H1 (cell line): ENCODE measurements around the gene SRSF7. TPM values are rescaled to one million over a fixed set of nuclear protein-coding genes. Genes with fewer than 3 reads are reported as not detected.

Source experiments
- CTCF ChIA-PET: fragments of 300-600 bp; sonication (Branson Sonifier 250); formaldehyde crosslinking; loops from one replicate; lab custom pipeline; 2021; ENCODE audit not compliant: partially characterized antibody; lab: Charles Lee
- POLR2A ChIA-PET: fragments of 300-600 bp; sonication (Branson Sonifier 250); formaldehyde crosslinking; loops from one replicate; lab custom pipeline; 2021; ENCODE audit warnings: inconsistent platforms; ENCODE audit not compliant: partially characterized antibody; lab: Charles Lee
- DNase-seq, 2 experiments: peaks; one replicate each; pipeline versions ENCODE4 v3.0.0 to v3.0.0-alpha.2; 2010 to 2022; ENCODE audit warnings: low spot score in 2 of 2, low read depth in 1 of 2, mixed read lengths in 1 of 2
- FAIRE-seq: peaks from 2 replicates; lab custom pipeline; 2011; peaks lifted over from hg19 to GRCh38; lab: Jason Lieb, UNC
- H2AFZ ChIP-seq: 2 replicates; pipeline ENCODE4 v1.8.1; 2012; ENCODE audit warnings: low read length, inconsistent platforms
- H2AK5ac ChIP-seq: 2 replicates; pipeline ENCODE4 v1.6.1; 2013; ENCODE audit warnings: low read depth, low read length
- H2BK120ac ChIP-seq: replicated peaks from 2 replicates; pipeline ENCODE3; 2013; ENCODE audit warnings: low read depth, low read length, inconsistent platforms
- H2BK12ac ChIP-seq: 2 replicates; pipeline ENCODE4 v1.6.1; 2013; ENCODE audit warnings: low read depth, low read length
- H2BK15ac ChIP-seq: 2 replicates; pipeline ENCODE4 v1.6.1; 2013; ENCODE audit warnings: low read length
- H2BK20ac ChIP-seq: 2 replicates; pipeline ENCODE4 v1.6.1; 2013; ENCODE audit warnings: low read length
- H2BK5ac ChIP-seq: 2 replicates; pipeline ENCODE4 v1.6.1; 2013; ENCODE audit warnings: low read depth, low read length
- H3K14ac ChIP-seq: 2 replicates; pipeline ENCODE4 v1.6.1; 2013; ENCODE audit warnings: inconsistent platforms; ENCODE audit not compliant: insufficient read length
- H3K18ac ChIP-seq: 2 replicates; pipeline ENCODE4 v1.6.1; 2013; ENCODE audit warnings: low read length; ENCODE audit errors: extremely low read depth
- H3K23ac ChIP-seq: 2 replicates; pipeline ENCODE4 v1.6.1; 2013; ENCODE audit warnings: inconsistent platforms; ENCODE audit not compliant: insufficient read length
- H3K23me2 ChIP-seq: 2 replicates; pipeline ENCODE4 v1.6.1; 2013; ENCODE audit warnings: low read depth, low read length
- H3K27ac ChIP-seq: 2 replicates; pipeline ENCODE4 v1.6.1; 2011; ENCODE audit warnings: low read depth, low read length, inconsistent platforms
- H3K27me3 ChIP-seq, 4 experiments: replicated peaks in 1 of 4; 1 replicate in 1 of 4; 2 replicates in 3 of 4; pipeline versions ENCODE4 v1.6.1 to v1.8.1; 2011 to 2013; ENCODE audit warnings: low read length in 3 of 4, mild to moderate bottlenecking in 3 of 4, inconsistent platforms in 2 of 4, mixed read lengths in 2 of 4, moderate library complexity in 1 of 4; ENCODE audit not compliant: control insufficient read depth in 3 of 4, insufficient read depth in 3 of 4; ENCODE audit errors: extremely low read depth in 1 of 4
- H3K36me3 ChIP-seq, 4 experiments: 2 replicates each; pipeline versions ENCODE4 v1.6.1 to v1.8.1; 2011 to 2013; ENCODE audit warnings: mild to moderate bottlenecking in 4 of 4, low read length in 3 of 4, moderate library complexity in 2 of 4, control low read depth in 1 of 4, inconsistent platforms in 1 of 4; ENCODE audit not compliant: insufficient read depth in 4 of 4, control insufficient read depth in 2 of 4
- H3K4ac ChIP-seq: replicated peaks from 2 replicates; pipeline ENCODE3; 2013; ENCODE audit warnings: low read length, low read depth, mixed read lengths, inconsistent platforms; ENCODE audit not compliant: insufficient read length
- H3K4me1 ChIP-seq, 4 experiments: replicated peaks in 1 of 4; 1 replicate in 1 of 4; 2 replicates in 3 of 4; pipeline versions ENCODE4 v1.6.1 to v1.8.1; 2011 to 2013; ENCODE audit warnings: low read length in 3 of 4, inconsistent platforms in 2 of 4, mixed read lengths in 1 of 4; ENCODE audit not compliant: insufficient read depth in 4 of 4, control insufficient read depth in 3 of 4
- H3K4me2 ChIP-seq, 2 experiments: 2 replicates each; pipeline versions ENCODE4 v1.6.1 to v1.8.1; 2011 to 2013; ENCODE audit warnings: low read depth in 2 of 2, low read length in 2 of 2, control low read depth in 1 of 2, inconsistent platforms in 1 of 2, mild to moderate bottlenecking in 1 of 2; ENCODE audit not compliant: insufficient read depth in 1 of 2
- H3K4me3 ChIP-seq, 4 experiments: fragments of 200-600, 300-600 bp in 1 of 4; sonication (generic), shearing (Covaris generic), sonication (Bioruptor Twin) in 1 of 4; 2 replicates each; pipeline versions ENCODE4 v1.5.1 to v1.8.1; 2011 to 2016; ENCODE audit warnings: low read length in 4 of 4, low read depth in 3 of 4, control low read depth in 2 of 4, inconsistent platforms in 2 of 4, mild to moderate bottlenecking in 2 of 4, mixed read lengths in 1 of 4, moderate library complexity in 1 of 4; ENCODE audit not compliant: insufficient read depth in 2 of 4; ENCODE audit errors: extremely low read depth in 1 of 4
- H3K56ac ChIP-seq: replicated peaks from 2 replicates; pipeline ENCODE3; 2013; ENCODE audit warnings: low read depth, mild to moderate bottlenecking, mixed read lengths, low read length, inconsistent platforms; ENCODE audit not compliant: insufficient read length
- H3K79me1 ChIP-seq: 2 replicates; pipeline ENCODE4 v1.6.1; 2013; ENCODE audit warnings: low read depth, low read length, control low read depth
- H3K79me2 ChIP-seq, 2 experiments: 2 replicates each; pipeline versions ENCODE4 v1.6.1 to v1.8.1; 2012 to 2013; ENCODE audit warnings: low read length in 2 of 2, mild to moderate bottlenecking in 2 of 2, inconsistent platforms in 1 of 2; ENCODE audit not compliant: insufficient read depth in 2 of 2, control insufficient read depth in 1 of 2
- H3K9ac ChIP-seq, 4 experiments: replicated peaks in 1 of 4; 1 replicate in 1 of 4; 2 replicates in 3 of 4; pipeline versions ENCODE4 v1.6.1 to v1.8.1; 2011 to 2013; ENCODE audit warnings: low read depth in 3 of 4, low read length in 3 of 4, control low read depth in 2 of 4, mild to moderate bottlenecking in 2 of 4, moderate library complexity in 2 of 4, inconsistent platforms in 1 of 4; ENCODE audit errors: extremely low read depth in 1 of 4
- H3K9me3 ChIP-seq, 2 experiments: 2 replicates each; pipeline versions ENCODE4 v1.6.1 to v1.8.1; 2012 to 2013; ENCODE audit warnings: mild to moderate bottlenecking in 2 of 2, moderate library complexity in 2 of 2, control low read depth in 1 of 2, inconsistent platforms in 1 of 2, low read depth in 1 of 2, low read length in 1 of 2, mixed read lengths in 1 of 2; ENCODE audit not compliant: insufficient read depth in 2 of 2
- H4K20me1 ChIP-seq, 2 experiments: replicated peaks in 1 of 2; 2 replicates each; pipeline versions ENCODE3 to v1.8.1; 2011 to 2013; ENCODE audit warnings: inconsistent platforms in 2 of 2, low read length in 2 of 2, mild to moderate bottlenecking in 1 of 2; ENCODE audit not compliant: insufficient read depth in 2 of 2, control insufficient read depth in 1 of 2
- H4K5ac ChIP-seq: 2 replicates; pipeline ENCODE4 v1.6.1; 2013; ENCODE audit warnings: low read length, low read depth, mixed read lengths, inconsistent platforms; ENCODE audit not compliant: insufficient read length
- H4K8ac ChIP-seq: 2 replicates; pipeline ENCODE4 v1.8.0; 2013; ENCODE audit warnings: mild to moderate bottlenecking, moderate library complexity, low read length, inconsistent platforms; ENCODE audit not compliant: insufficient read depth; ENCODE audit errors: extremely low read depth
- H4K91ac ChIP-seq: replicated peaks from 2 replicates; pipeline ENCODE3; 2013; ENCODE audit warnings: low read length, mixed read lengths, inconsistent platforms; ENCODE audit not compliant: insufficient read length
- CBX5 ChIP-seq: fragments of 300-800, 300-1000 bp; sonication (generic); IDR thresholded peaks from 2 replicates; pipeline ENCODE4 v1.7.1; 2016; ENCODE audit warnings: antibody characterized with exemption, low read length, low read depth
- CBX8 ChIP-seq: fragments of 300-800, 300-1000 bp; sonication (generic); IDR thresholded peaks from 2 replicates; pipeline ENCODE4 v1.7.1; 2016; ENCODE audit warnings: low read depth, low read length, borderline replicate concordance
- EP300 ChIP-seq, 2 experiments: IDR thresholded peaks; 1 replicate in 1 of 2; 2 replicates in 1 of 2; pipeline ENCODE4 v1.6.1; 2011 to 2012; ENCODE audit warnings: low read depth in 2 of 2, low read length in 2 of 2, mild to moderate bottlenecking in 2 of 2, borderline replicate concordance in 1 of 2, inconsistent platforms in 1 of 2, moderate library complexity in 1 of 2
- GTF2F1 ChIP-seq: IDR thresholded peaks from 2 replicates; pipeline ENCODE4 v1.6.1; 2012; ENCODE audit warnings: low read depth, low read length, improper control_type of control experiment, borderline replicate concordance
- HDAC6 ChIP-seq: IDR thresholded peaks from one replicate; pipeline ENCODE4 v1.7.1; 2012; ENCODE audit warnings: low read depth, mild to moderate bottlenecking, inconsistent platforms, low read length, moderate library complexity
- NANOG ChIP-seq: IDR thresholded peaks from 2 replicates; pipeline ENCODE4 v1.6.1; 2011; ENCODE audit warnings: low read length, low read depth, mild to moderate bottlenecking, inconsistent platforms; ENCODE audit not compliant: insufficient read depth, poor library complexity, severe bottlenecking
- NRF1 ChIP-seq: IDR thresholded peaks from 2 replicates; pipeline ENCODE4 v1.6.1; 2011; ENCODE audit warnings: mild to moderate bottlenecking, low read depth, low read length, improper control_type of control experiment
- PHF8 ChIP-seq: fragments of 200-600 bp; sonication (generic); conservative IDR thresholded peaks from 2 replicates; pipeline ENCODE4 v1.7.1; 2012; ENCODE audit warnings: low read depth, mild to moderate bottlenecking, inconsistent platforms, low read length, moderate library complexity
- POLR2A ChIP-seq, 2 experiments: IDR thresholded peaks; 1 replicate in 1 of 2; 2 replicates in 1 of 2; pipeline ENCODE4 v1.6.1; 2011; ENCODE audit warnings: low read depth in 2 of 2, low read length in 2 of 2, mild to moderate bottlenecking in 2 of 2; ENCODE audit errors: control extremely low read depth in 1 of 2
- RAD21 ChIP-seq, 2 experiments: IDR thresholded peaks in 1 of 2; conservative IDR thresholded peaks in 1 of 2; 2 replicates each; pipeline ENCODE4 v1.6.1; 2011; ENCODE audit warnings: low read depth in 2 of 2, low read length in 2 of 2, improper control_type of control experiment in 1 of 2, inconsistent platforms in 1 of 2, mild to moderate bottlenecking in 1 of 2, moderate library complexity in 1 of 2
- SIX5 ChIP-seq: IDR thresholded peaks from 2 replicates; pipeline ENCODE4 v1.6.1; 2011; ENCODE audit warnings: mild to moderate bottlenecking, low read depth, low read length
- TBP ChIP-seq: IDR thresholded peaks from 2 replicates; pipeline ENCODE4 v1.6.1; 2011; ENCODE audit warnings: low read depth, low read length, improper control_type of control experiment
- WGBS, 2 experiments: shearing (Covaris generic) in 1 of 2; methylation state at CpG; one replicate each; pipeline versions ENCODE4 v1.1.6 to v1.1.7; 2013 to 2015; ENCODE audit warnings: low lambda C conversion rate in 2 of 2, mixed read lengths in 2 of 2, inconsistent platforms in 1 of 2, low coverage in 1 of 2, missing lambda C conversion rate in 1 of 2; ENCODE audit not compliant: insufficient replicate concordance in 2 of 2, insufficient coverage in 1 of 2, insufficient read length in 1 of 2; ENCODE audit errors: extremely low coverage in 1 of 2, missing lambda C conversion rate in 1 of 2; 5-methylcytosine and 5-hydroxymethylcytosine counted together
- polyA plus RNA-seq, 7 experiments: library from polyadenylated mRNA; depleted of rRNA in 3 of 7; stranded (reverse) in 5 of 7; unstranded in 2 of 7; fragments of >200 nt in 5 of 7; fragments of 200-250 nt in 2 of 7; gene quantifications; 1 replicate in 5 of 7; 2 replicates in 1 of 7; 4 replicates in 1 of 7; pipeline versions ENCODE4 v1.2.1 to v1.2.3, GENCODE V29; 2011 to 2013; ENCODE audit warnings: missing spikeins in 2 of 7, mixed read lengths in 2 of 7
- total RNA-seq: library from RNA; stranded (reverse); fragmentation: NEBNext Ultra II Directional; extraction: Animal tissue kit (Norgen Biotek cat#: 25700); gene quantifications from 2 replicates; pipeline ENCODE4 v1.2.1, GENCODE V29; 2021

The SRSF7 gene
- total and polyA plus RNA-seq, 2 of the 8 experiments (the other 6 are each of a cell fraction or from before 2014, with no cell fraction given): 370 to 415 TPM

- H2BK15ac ChIP-seq: no peak overlapping the region
- no peak overlapping the region for H3K23ac ChIP-seq
- H3K4me2 ChIP-seq: no peak overlapping the region
- no peaks in the 10 kb centered on the region for H3K27me3 ChIP-seq
- no peak overlapping the region for H3K27ac ChIP-seq
- H4K91ac ChIP-seq: no peak overlapping the region
- H2BK12ac ChIP-seq: no peak overlapping the region
- H3K36me3 ChIP-seq: peaks cover 0 to 13% (median 3%) of the 10 kb centered on the region in 4 experiments; a peak in 4 of 8 replicates
- H3K79me1 ChIP-seq: no peaks in the 10 kb centered on the region
- H2AFZ ChIP-seq: no peak overlapping the region
- H3K4me1 ChIP-seq: peaks cover 0 to 7% (median 1%) of the 10 kb centered on the region in 4 experiments; a peak in 4 of 7 replicates
- no peak overlapping the region for H3K56ac ChIP-seq
- H2BK120ac ChIP-seq: no peak overlapping the region
- CTCF ChIA-PET: interaction anchor here (0.9 to 7.8 kb wide), 9 partner anchors 10 to 211 kb away, joined by 3 to 56 read pairs (median 4); partner anchors contain the start of gene SRSF7
- H4K20me1 ChIP-seq: peaks cover 0 to 1% of the 10 kb centered on the region in 2 experiments
- H2AK5ac ChIP-seq: no peak overlapping the region
- no peak for TF ChIP-seq PHF8
- no peak for TF ChIP-seq GTF2F1
- TF ChIP-seq POLR2A (IDR thresholded peaks at IDR 0.05; ENCODE audit: control extremely low read depth in 1 of 2, low read depth in 2 of 2, low read length in 2 of 2): no peak
- TF ChIP-seq HDAC6: no peak
- no peak for TF ChIP-seq RAD21 (IDR thresholded peaks at IDR 0.05 in 1 of 2, conservative IDR thresholded peaks at IDR 0.05 in 1 of 2; ENCODE audit: low read depth in 2 of 2, low read length in 2 of 2)
- no peak for TF ChIP-seq EP300 (IDR thresholded peaks at IDR 0.05; ENCODE audit: borderline replicate concordance in 1 of 2, low read depth in 2 of 2, low read length in 2 of 2)
- TF ChIP-seq TBP: no peak
- TF ChIP-seq SIX5: no peak
- no peak for TF ChIP-seq NANOG
- TF ChIP-seq CBX8: no peak
- no peak for TF ChIP-seq NRF1
- no peak for TF ChIP-seq CBX5
- no peak overlapping the region for H3K4me3 ChIP-seq
- H3K14ac ChIP-seq: no peak overlapping the region
- no peak overlapping the region for H3K18ac ChIP-seq
- H4K5ac ChIP-seq: no peak overlapping the region
- no peaks in the 10 kb centered on the region for H3K79me2 ChIP-seq
- POLR2A ChIA-PET: interaction anchor here (1.4 to 24.3 kb wide), 3 partner anchors 15 to 152 kb away, joined by 5 to 486 read pairs (median 334); partner anchors contain the start of genes HNRNPLL and SRSF7
- no peak overlapping the region for H3K9ac ChIP-seq
- FAIRE-seq (no peak), DNase-seq (no peak)
- H3K4ac ChIP-seq: no peak overlapping the region
- no peak overlapping the region for H2BK5ac ChIP-seq
- no peak overlapping the region for H4K8ac ChIP-seq
- H3K9me3 ChIP-seq: no peaks in the 10 kb centered on the region
- WGBS, 2 experiments: 91% methylated on average over 6 of the region's 6 CpGs; no CpG with 5 or more reads in 1 of the 2 experiments
- H2BK20ac ChIP-seq: no peak overlapping the region
- no peaks in the 10 kb centered on the region for H3K23me2 ChIP-seq
These were observed 17.7 kb downstream of the SRSF7 start for GRCh38 chr2:38733300-38733971.
